KOPT-K1 (cell line): ENCODE results near the gene CCR5.
"Not testable (repeated sequence)": the region's sequence is repeated elsewhere in the genome, so short reads cannot be mapped to it uniquely, and the experiment has no call there.

ENCODE experiments used
- H3K27ac ChIP-seq: fragments of 200-600 bp; sonication (generic); 2 replicates; pipeline ENCODE4 v1.5.1; 2016; ENCODE audit warnings: antibody characterized with exemption, mild to moderate bottlenecking, low read depth, low read length; ENCODE audit not compliant: poor library complexity, severe bottlenecking
- H3K36me3 ChIP-seq: fragments of 200-600 bp; sonication (generic); 2 replicates; pipeline ENCODE4 v1.5.1; 2017; ENCODE audit warnings: antibody characterized with exemption, mild to moderate bottlenecking, low read length, moderate library complexity; ENCODE audit not compliant: insufficient read depth
- H3K9me3 ChIP-seq: fragments of 200-600 bp; sonication (generic); 2 replicates; pipeline ENCODE4 v1.5.1; 2017; ENCODE audit warnings: antibody characterized with exemption, low read length, mild to moderate bottlenecking; ENCODE audit not compliant: insufficient read depth, poor library complexity, severe bottlenecking

Gene CCR5

GRCh38 chr3:46370839-46371518 lies at the start of gene CCR5:
CCR5 (plus strand) TSS chr3:46370946; CDS start chr3:46372903, 1,957 bp downstream.
- Histone ChIP-seq H3K9me3 (no peaks in the 10 kb centered on the region), H3K27ac (peak within 1 kb of the TSS; percentile 34), H3K36me3 (no peaks in the 10 kb centered on the region)

GRCh38 chr3:46321461-46322104 lies 49.2 kb upstream of the CCR5 start:
- peaks cover 8% of the 10 kb centered on the region for H3K9me3 ChIP-seq

GRCh38 chr3:46324036-46324435 lies 46.7 kb upstream of the CCR5 start:
- H3K27ac ChIP-seq, result no peak overlapping the region
- H3K9me3 ChIP-seq, result no peaks in the 10 kb centered on the region
- H3K36me3 ChIP-seq, result no peaks in the 10 kb centered on the region

More at GRCh38 chr3:46321461-46322104, 49.2 kb upstream of the CCR5 start:
- Histone ChIP-seq H3K27ac (no peak overlapping the region), H3K36me3 (no peaks in the 10 kb centered on the region)

GRCh38 chr3:46325645-46326300 lies 45.0 kb upstream of the CCR5 start:
- Histone ChIP-seq H3K36me3 (no peaks in the 10 kb centered on the region), H3K27ac (no peak overlapping the region), H3K9me3 (no peaks in the 10 kb centered on the region)

- not testable (repeated sequence) for H3K9me3 ChIP-seq, H3K36me3 ChIP-seq, H3K27ac ChIP-seq
These were observed 40.1 kb upstream of the CCR5 start for GRCh38 chr3:46330676-46331075.

- Histone ChIP-seq H3K9me3 (peaks cover 30% of the 10 kb centered on the region), H3K27ac (no peak overlapping the region), H3K36me3 (no peaks in the 10 kb centered on the region)
These were observed 35.8 kb upstream of the CCR5 start for GRCh38 chr3:46334741-46335478.

GRCh38 chr3:46335541-46335940 lies 35.2 kb upstream of the CCR5 start:
- no peak overlapping the region for H3K27ac ChIP-seq

GRCh38 chr3:46337911-46338310 lies 32.8 kb upstream of the CCR5 start:
- no peaks in the 10 kb centered on the region for H3K36me3 ChIP-seq
- peaks cover 34% of the 10 kb centered on the region for H3K9me3 ChIP-seq
- H3K27ac ChIP-seq, result no peak overlapping the region

More at GRCh38 chr3:46335541-46335940, 35.2 kb upstream of the CCR5 start:
- Histone ChIP-seq H3K9me3 (peaks cover 34% of the 10 kb centered on the region), H3K36me3 (no peaks in the 10 kb centered on the region)

- no peaks in the 10 kb centered on the region for H3K36me3 ChIP-seq
- H3K27ac ChIP-seq, result no peak overlapping the region
- H3K9me3 ChIP-seq, result peaks cover 34% of the 10 kb centered on the region
These were observed 31.9 kb upstream of the CCR5 start for GRCh38 chr3:46338840-46339239.

- no peaks in the 10 kb centered on the region for H3K36me3 ChIP-seq
- no peak overlapping the region for H3K27ac ChIP-seq
- H3K9me3 ChIP-seq, result peaks cover 20% of the 10 kb centered on the region
These were observed 26.3 kb upstream of the CCR5 start for GRCh38 chr3:46344476-46344875.

- H3K9me3 ChIP-seq, result peaks cover 12% of the 10 kb centered on the region
- no peaks in the 10 kb centered on the region for H3K36me3 ChIP-seq
- H3K27ac ChIP-seq, result peak overlapping the region; percentile 76
These were observed 21.8 kb upstream of the CCR5 start for GRCh38 chr3:46348823-46349482.

- H3K36me3 ChIP-seq, result no peaks in the 10 kb centered on the region
- H3K27ac ChIP-seq, result peak overlapping the region; percentile 76
- H3K9me3 ChIP-seq, result peaks cover 12% of the 10 kb centered on the region
These were observed 21.1 kb upstream of the CCR5 start for GRCh38 chr3:46349484-46350261.

GRCh38 chr3:46350262-46350565 lies 20.5 kb upstream of the CCR5 start:
- Histone ChIP-seq H3K9me3 (peaks cover 12% of the 10 kb centered on the region), H3K27ac (peak overlapping the region; percentile 76), H3K36me3 (no peaks in the 10 kb centered on the region)

- peaks cover 11% of the 10 kb centered on the region for H3K9me3 ChIP-seq
- no peaks in the 10 kb centered on the region for H3K36me3 ChIP-seq
- H3K27ac ChIP-seq, result no peak overlapping the region
These were observed 19.1 kb upstream of the CCR5 start for GRCh38 chr3:46351646-46352045.
